Effector memory CD4-positive, alpha-beta T cell (primary cell): ENCODE measurements around the gene FYCO1.

Experiments
- DNase-seq, 3 donors: peaks; one replicate each; pipeline ENCODE4 v3.0.0-alpha.2; 2020
- H3K27ac ChIP-seq: 2 replicates; pipeline ENCODE4 v1.7.0; 2013; ENCODE audit warnings: mild to moderate bottlenecking, low read length, moderate library complexity; ENCODE audit not compliant: insufficient read depth, poor library complexity, severe bottlenecking
- H3K27me3 ChIP-seq: replicated peaks from 2 replicates; pipeline ENCODE4 v1.7.0; 2013; ENCODE audit warnings: mild to moderate bottlenecking, low read length; ENCODE audit not compliant: insufficient read depth, control insufficient read depth, poor library complexity, severe bottlenecking
- H3K36me3 ChIP-seq: 2 replicates; pipeline ENCODE4 v1.7.0; 2013; ENCODE audit warnings: mild to moderate bottlenecking, low read length, moderate library complexity; ENCODE audit not compliant: control insufficient read depth, insufficient read depth
- H3K4me1 ChIP-seq: 2 replicates; pipeline ENCODE4 v1.7.0; 2013; ENCODE audit warnings: low read length, mild to moderate bottlenecking; ENCODE audit not compliant: control insufficient read depth, insufficient read depth, poor library complexity, severe bottlenecking
- H3K4me3 ChIP-seq: 2 replicates; pipeline ENCODE4 v1.7.0; 2013; ENCODE audit warnings: low read length, low read depth, mild to moderate bottlenecking; ENCODE audit not compliant: insufficient read depth, poor library complexity, severe bottlenecking
- H3K9me3 ChIP-seq: 2 replicates; pipeline ENCODE4 v1.7.0; 2013; ENCODE audit warnings: mild to moderate bottlenecking, low read length, moderate library complexity; ENCODE audit not compliant: control insufficient read depth

FYCO1 gene

DNA sequence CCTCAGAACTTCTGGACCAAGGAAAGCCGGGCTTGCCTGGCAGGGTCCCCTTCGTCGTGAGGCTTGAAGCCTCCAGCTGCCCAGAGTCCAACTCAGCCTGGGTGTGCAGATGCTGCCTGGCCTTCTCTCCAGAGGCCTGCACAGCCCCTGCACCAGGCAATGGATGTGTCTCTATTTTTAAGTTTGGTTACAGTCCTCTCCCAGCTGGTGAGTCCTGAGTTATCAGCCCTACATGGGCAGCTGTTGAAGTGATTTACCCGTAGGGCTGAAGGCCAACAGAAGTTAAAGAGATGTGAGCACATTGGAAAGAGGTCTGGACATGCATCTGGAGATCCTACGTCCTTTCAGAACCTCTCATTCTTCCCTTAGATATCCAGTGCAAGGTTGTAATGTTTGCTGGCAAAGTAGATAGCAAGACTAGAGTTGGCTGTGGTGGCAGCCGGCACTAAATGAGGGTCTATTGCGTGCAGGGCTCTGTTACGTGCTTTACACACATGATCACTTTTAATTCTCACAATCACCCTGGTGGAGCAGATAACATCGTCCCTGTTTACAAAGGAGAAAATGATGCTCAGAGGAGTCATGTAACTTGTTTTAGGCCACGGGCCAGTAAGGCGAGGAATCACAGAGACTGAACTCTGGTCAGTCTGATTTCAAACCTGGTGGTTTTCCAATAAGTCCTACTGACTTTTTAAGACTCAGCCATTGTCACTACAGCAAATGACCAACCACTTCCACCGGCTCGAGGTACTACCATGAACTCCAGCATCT lies 9.9 kb downstream of the FYCO1 start:
- peaks cover 10% of the 10 kb centered on the region for H3K4me1 ChIP-seq
- no peak for DNase-seq

DNA sequence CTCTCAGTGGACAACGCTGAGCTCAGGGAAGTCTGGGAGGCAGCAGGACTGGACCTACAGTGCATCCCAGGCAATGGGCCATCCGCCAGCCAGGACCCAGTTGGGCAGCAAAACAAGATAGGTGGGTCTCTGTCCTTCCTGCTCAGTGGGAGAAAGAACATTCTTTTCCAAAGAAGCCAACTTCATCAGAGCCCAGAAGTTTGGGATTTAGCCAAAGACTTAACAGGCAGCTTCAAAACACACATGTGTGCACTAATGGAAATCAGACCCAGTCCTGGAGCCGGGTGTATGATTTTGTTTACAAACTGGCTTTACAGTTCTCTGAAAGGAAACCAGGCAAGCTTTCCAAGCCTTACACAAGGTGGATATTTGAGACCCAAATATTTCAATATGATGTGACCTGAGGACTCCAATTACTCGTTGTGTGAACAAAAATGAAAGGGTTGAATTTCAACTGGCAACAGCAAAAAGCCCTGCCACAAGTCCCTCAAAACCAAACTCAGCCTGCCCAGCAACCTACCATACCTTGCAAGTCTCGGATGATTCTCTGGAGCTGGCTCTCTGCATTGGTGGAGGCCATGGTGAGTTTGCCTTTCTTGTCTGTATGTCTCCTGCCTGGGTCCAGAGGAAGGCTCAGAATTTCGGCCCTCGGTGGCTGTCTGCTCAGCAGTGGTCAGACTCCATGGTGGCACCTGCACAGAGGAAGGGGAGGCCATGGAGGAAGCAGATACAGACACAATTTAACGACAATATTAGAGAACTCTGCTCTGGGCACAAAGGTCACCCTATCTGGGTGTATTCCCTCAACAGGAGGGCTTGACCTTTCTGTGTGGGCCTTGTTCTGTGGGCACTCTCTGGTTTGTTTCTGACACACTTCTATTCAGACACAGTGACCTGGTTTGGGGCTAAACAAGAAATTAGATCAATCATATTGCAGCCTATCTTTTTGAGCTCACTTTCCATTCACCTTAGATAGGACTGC lies 11.0 kb downstream of the FYCO1 start:
- H3K27me3 ChIP-seq, result no peaks in the 10 kb centered on the region
- peaks cover 10% of the 10 kb centered on the region for H3K4me1 ChIP-seq
- no peak for DNase-seq
- no peak overlapping the region for H3K4me3 ChIP-seq
- peaks cover 39% of the 10 kb centered on the region for H3K36me3 ChIP-seq
- no peak overlapping the region for H3K27ac ChIP-seq
- H3K9me3 ChIP-seq, result no peaks in the 10 kb centered on the region

More for the DNA sequence above, 9.9 kb downstream of the FYCO1 start:
- H3K9me3 ChIP-seq, result no peaks in the 10 kb centered on the region
- H3K27ac ChIP-seq, result no peak overlapping the region
- no peaks in the 10 kb centered on the region for H3K27me3 ChIP-seq
- no peak overlapping the region for H3K4me3 ChIP-seq
- H3K36me3 ChIP-seq, result peaks cover 37% of the 10 kb centered on the region

DNA sequence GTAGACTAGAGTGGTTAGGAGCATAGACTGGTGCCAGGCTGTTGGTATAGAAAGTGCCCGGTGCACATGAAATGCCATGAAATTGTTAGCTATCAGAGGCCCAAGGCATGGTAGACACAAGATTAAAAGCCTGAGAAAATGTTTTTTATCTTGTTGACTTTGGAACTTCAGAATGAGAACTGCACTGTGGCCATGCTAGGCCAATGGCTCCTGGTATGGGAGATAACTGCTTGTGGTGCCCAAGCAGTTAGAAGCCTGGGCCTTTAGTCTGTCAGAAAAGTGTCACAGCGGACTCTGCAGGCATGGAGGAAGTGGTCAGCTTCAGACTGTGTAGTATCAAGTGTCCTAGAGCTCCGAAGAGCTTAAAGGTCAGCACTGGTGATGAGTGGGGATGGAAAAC lies 11.9 kb downstream of the FYCO1 start:
- no peaks in the 10 kb centered on the region for H3K27me3 ChIP-seq

DNA sequence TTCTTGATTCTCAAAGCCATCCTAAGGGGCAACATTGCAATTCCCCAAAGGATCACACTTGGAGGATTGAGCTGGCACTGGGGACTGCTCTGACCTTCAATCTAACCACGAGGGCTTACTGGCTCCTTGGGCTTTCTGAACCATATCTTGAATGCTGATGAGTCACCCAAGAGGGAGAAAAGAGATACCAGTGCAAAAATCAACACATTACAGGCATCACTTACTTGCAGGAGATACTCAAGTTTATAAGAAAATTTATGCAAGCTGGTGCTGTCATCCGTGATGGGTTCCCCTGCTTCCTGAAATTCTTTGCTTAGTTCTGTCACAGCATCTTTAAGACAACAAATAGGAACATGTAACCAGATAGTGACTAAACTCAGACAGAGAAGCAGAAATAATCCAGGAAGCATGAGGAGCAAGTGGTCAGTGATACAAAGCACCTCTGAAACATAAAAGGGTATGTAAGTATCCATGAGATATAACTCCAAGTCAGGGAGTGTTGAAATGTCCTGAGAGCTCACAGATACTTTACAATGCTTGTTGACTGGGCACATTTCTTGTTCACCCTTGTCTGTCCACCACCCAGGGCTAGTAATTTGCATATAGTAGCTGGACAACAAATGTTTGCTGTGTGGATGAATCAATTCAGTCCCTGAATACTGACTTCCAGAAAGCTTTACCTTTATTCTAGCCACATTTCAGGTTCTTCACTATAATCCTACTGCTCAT lies 14.1 kb downstream of the FYCO1 start:
- Histone ChIP-seq H3K4me3 (no peak overlapping the region), H3K27me3 (no peaks in the 10 kb centered on the region), H3K27ac (peak overlapping the region; percentile 8), H3K36me3 (peaks cover 43% of the 10 kb centered on the region), H3K4me1 (peaks cover 28% of the 10 kb centered on the region), H3K9me3 (no peaks in the 10 kb centered on the region)
- no peak for DNase-seq

More for the DNA sequence above, 11.9 kb downstream of the FYCO1 start:
- Histone ChIP-seq H3K27ac (no peak overlapping the region), H3K9me3 (no peaks in the 10 kb centered on the region), H3K4me3 (no peak overlapping the region), H3K36me3 (peaks cover 43% of the 10 kb centered on the region), H3K4me1 (peaks cover 8% of the 10 kb centered on the region)
- no peak for DNase-seq

DNA sequence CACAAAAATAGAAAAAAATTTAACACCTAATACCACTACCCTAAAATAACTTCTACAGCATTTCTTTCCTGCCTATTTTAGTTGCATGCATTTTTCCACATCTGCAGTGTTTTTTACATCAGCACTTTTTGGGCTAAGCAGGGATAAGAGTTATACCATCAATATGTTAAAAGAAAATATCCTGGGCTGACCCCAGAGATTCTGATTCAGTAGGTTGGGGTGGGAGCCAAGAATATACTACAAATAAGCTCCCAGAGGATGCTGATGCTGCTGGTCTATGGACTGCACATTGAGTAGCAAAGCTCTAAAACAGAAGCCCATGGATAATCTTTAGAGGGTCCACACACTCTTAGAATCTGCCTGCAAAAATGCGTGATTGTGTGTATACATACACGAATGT lies 14.8 kb downstream of the FYCO1 start:
- no peak for DNase-seq
- H3K4me1 ChIP-seq, result peaks cover 35% of the 10 kb centered on the region
- H3K27ac ChIP-seq, result peak overlapping the region; percentile 8
- H3K36me3 ChIP-seq, result peaks cover 42% of the 10 kb centered on the region
- no peak overlapping the region for H3K4me3 ChIP-seq
- H3K9me3 ChIP-seq, result no peaks in the 10 kb centered on the region
- H3K27me3 ChIP-seq, result no peaks in the 10 kb centered on the region

DNA sequence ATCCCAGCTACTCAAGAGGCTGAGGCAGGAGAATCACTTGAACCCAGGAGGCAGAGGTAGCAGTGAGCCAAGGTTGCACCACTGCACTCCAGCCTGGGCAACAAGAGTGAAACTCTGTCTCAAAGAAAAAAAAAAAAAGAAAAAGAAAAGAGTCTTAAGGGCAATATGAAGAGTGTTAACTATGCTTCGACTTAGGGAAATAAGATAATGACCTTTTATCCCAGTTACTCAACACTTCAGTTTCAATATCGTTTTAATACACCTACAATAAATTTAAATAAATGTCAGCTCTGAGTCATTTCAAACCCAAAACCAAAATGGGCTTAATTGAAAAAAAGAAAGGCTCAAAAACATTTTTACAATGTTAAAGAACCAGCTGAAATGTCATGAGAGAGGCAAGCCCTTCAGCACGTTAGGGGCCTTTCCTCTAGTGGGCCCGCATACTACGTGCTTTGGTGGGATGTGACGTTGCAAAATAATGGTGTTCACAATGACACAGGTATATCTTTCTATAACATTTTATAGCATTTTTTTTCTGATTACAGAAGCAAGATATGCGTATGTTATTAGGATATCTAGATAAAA lies 15.3 kb downstream of the FYCO1 start:
- H3K4me1 ChIP-seq, result peaks cover 40% of the 10 kb centered on the region
- no peak overlapping the region for H3K4me3 ChIP-seq
- no peak overlapping the region for H3K27ac ChIP-seq

DNA sequence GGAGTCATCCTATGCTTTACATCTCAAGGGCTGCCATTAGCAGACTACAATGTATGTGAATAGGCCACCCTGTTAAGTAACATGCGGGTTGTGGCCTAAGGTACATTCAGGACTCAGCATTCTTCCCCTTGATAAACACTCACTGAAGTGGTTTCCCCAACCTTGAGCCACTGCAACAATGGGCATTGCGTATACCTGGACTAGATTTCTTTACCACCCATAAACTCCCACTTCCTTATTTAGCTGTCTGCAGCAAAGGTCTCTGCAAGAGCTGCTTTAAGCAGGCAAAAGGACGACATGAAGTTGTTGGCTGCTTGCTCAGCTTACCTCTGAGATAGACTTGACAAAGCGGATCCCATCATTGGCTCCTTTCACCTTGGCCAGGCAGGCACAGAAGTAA lies 16.2 kb downstream of the FYCO1 start:
- Histone ChIP-seq H3K36me3 (peaks cover 45% of the 10 kb centered on the region), H3K4me1 (peaks cover 45% of the 10 kb centered on the region), H3K9me3 (no peaks in the 10 kb centered on the region), H3K27ac (peak overlapping the region; percentile 32), H3K27me3 (no peaks in the 10 kb centered on the region), H3K4me3 (no peak overlapping the region)
- no peak for DNase-seq

More for the DNA sequence above, 15.3 kb downstream of the FYCO1 start:
- no peaks in the 10 kb centered on the region for H3K9me3 ChIP-seq
- DNase-seq, result no peak
- H3K27me3 ChIP-seq, result no peaks in the 10 kb centered on the region
- peaks cover 39% of the 10 kb centered on the region for H3K36me3 ChIP-seq

DNA sequence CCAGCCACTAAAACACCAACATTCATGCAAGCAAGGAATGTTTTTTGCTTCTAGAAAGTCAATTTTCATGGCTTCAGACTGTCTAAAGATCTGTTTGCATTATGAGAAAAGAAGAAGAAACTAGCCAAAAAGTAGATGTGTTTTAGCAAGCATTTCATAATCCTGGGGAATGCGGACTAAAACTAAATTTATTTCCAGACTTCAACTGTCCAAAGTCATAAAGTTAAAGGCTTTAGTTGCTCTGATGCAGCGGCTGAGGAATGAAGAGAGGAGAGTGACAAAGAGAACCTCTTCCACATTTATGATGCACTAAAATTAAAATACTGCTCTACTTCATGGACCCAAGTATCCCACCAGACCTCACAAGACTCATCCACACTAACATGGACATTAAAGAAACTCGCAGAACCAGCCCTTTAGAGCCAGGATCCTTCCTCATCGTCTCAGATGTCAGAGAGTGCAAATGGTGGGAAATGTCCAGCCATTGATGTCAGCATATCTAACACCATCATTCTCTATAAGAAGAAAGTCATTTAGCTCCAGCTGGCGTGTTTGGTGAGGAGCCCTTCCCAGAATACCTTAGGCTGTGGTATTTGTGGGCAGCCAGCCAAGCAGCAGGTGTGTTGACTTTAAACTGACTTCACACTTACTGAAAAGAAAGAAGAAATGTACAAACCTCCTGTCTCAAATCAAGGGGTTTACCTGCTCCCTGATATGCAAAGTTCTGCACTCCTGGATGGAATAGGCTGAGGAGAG lies 17.4 kb downstream of the FYCO1 start:
- Histone ChIP-seq H3K9me3 (no peaks in the 10 kb centered on the region), H3K4me1 (peaks cover 45% of the 10 kb centered on the region), H3K4me3 (no peak overlapping the region), H3K36me3 (peaks cover 33% of the 10 kb centered on the region), H3K27ac (peak overlapping the region; percentile 6), H3K27me3 (no peaks in the 10 kb centered on the region)
- DNase-seq, result peak; percentile 25 to 38 (median 32)
